ENCODE measurements around the gene PNLDC1.
"Not testable (repeated sequence)": the region's sequence is repeated elsewhere in the genome, so short reads cannot be mapped to it uniquely, and the experiment has no call there.

The PNLDC1 gene

GRCh38 chr6:159821726-159822125, 21.6 kb downstream of the PNLDC1 start:
- H3K4me3 ChIP-seq = 0 out of 20 replicates have a peak overlapping the region, but pooled peaks of 1 of the 10 experiments have one; percentile 55
- no peaks in the 10 kb centered on the region for H3K27me3 ChIP-seq

GRCh38 chr6:159823953-159824352, 23.9 kb downstream of the PNLDC1 start:
- Histone ChIP-seq H3K4me3 (no peak overlapping the region), H3K9me3 (replicated peaks in 1 of 11) (peaks cover 0 to 19% (median 0%) of the 10 kb centered on the region in 11 experiments; a peak in 4 of 22 replicates), H3K9ac (no peak overlapping the region), H3K27ac (no peak overlapping the region), H3K27me3 (no peaks in the 10 kb centered on the region), H3K36me3 (no peaks in the 10 kb centered on the region), H3K4me1 (peaks cover 59 to 81% (median 69%) of the 10 kb centered on the region in 10 experiments), H3K4me2 (peak overlapping the region in 2 of 11 experiments; percentile 83 to 92; a peak in 2 of 22 replicates), H4K20me1 (no peaks in the 10 kb centered on the region)
- TF ChIP-seq Cebpa-rat (IDR thresholded peaks at IDR 0.05) = no peak

More at GRCh38 chr6:159821726-159822125, 21.6 kb downstream of the PNLDC1 start:
- Histone ChIP-seq H3K9ac (peak overlapping the region in 10 of 11 experiments; percentile 9 to 79 (median 72); a peak in 16 of 22 replicates), H3K4me2 (peak overlapping the region; percentile 83 to 94 (median 92)), H3K36me3 (no peaks in the 10 kb centered on the region), H3K9me3 (replicated peaks in 1 of 11) (peaks cover 0 to 11% (median 0%) of the 10 kb centered on the region in 11 experiments; a peak in 3 of 22 replicates), H3K4me1 (peaks cover 45 to 79% (median 66%) of the 10 kb centered on the region in 10 experiments), H3K27ac (peak overlapping the region in 10 of 11 experiments; percentile 57 to 90 (median 83); a peak in 19 of 22 replicates), H4K20me1 (no peaks in the 10 kb centered on the region)
- TF ChIP-seq Cebpa-rat (IDR thresholded peaks at IDR 0.05) = no peak

GRCh38 chr6:159824690-159825089, 24.6 kb downstream of the PNLDC1 start:
- H3K27ac ChIP-seq, H3K4me2 ChIP-seq, H3K9ac ChIP-seq, H3K27me3 ChIP-seq, H3K36me3 ChIP-seq, H3K4me3 ChIP-seq, H4K20me1 ChIP-seq: not testable (repeated sequence)
- peaks cover 0 to 19% (median 0%) of the 10 kb centered on the region in 11 experiments; a peak in 4 of 22 replicates for H3K9me3 ChIP-seq (replicated peaks in 1 of 11)
- H3K4me1 ChIP-seq = peaks cover 59 to 81% (median 69%) of the 10 kb centered on the region in 10 experiments

- Histone ChIP-seq H3K36me3 (no peaks in the 10 kb centered on the region), H3K4me1 (peaks cover 61 to 81% (median 70%) of the 10 kb centered on the region in 10 experiments), H3K9ac (no peak overlapping the region), H3K4me2 (0 out of 22 replicates have a peak overlapping the region, but pooled peaks of 1 of the 11 experiments have one; percentile 1), H4K20me1 (no peaks in the 10 kb centered on the region), H3K27ac (no peak overlapping the region), H3K27me3 (no peaks in the 10 kb centered on the region), H3K9me3 (replicated peaks in 1 of 11) (peaks cover 0 to 19% (median 0%) of the 10 kb centered on the region in 11 experiments; a peak in 4 of 22 replicates), H3K4me3 (no peak overlapping the region)
- TF ChIP-seq Cebpa-rat (IDR thresholded peaks at IDR 0.05) = no peak
Observed at GRCh38 chr6:159826004-159826403, 25.9 kb downstream of the PNLDC1 start.

- no peaks in the 10 kb centered on the region for H3K36me3 ChIP-seq
- H3K9ac ChIP-seq = no peak overlapping the region
- H3K27ac ChIP-seq = no peak overlapping the region
- H3K4me2 ChIP-seq = peak overlapping the region in 5 of 11 experiments; percentile 20 to 99 (median 95); a peak in 7 of 22 replicates
- peaks cover 0 to 19% (median 0%) of the 10 kb centered on the region in 11 experiments; a peak in 4 of 22 replicates for H3K9me3 ChIP-seq (replicated peaks in 1 of 11)
- H3K4me1 ChIP-seq = peaks cover 61 to 81% (median 70%) of the 10 kb centered on the region in 10 experiments
- no peaks in the 10 kb centered on the region for H3K27me3 ChIP-seq
- no peak overlapping the region for H3K4me3 ChIP-seq
- TF ChIP-seq Cebpa-rat (IDR thresholded peaks at IDR 0.05) = no peak
- no peaks in the 10 kb centered on the region for H4K20me1 ChIP-seq
Observed at GRCh38 chr6:159826968-159827647, 27.0 kb downstream of the PNLDC1 start.

- Histone ChIP-seq H3K4me3 (no peak overlapping the region), H3K9ac (no peak overlapping the region), H3K27me3 (no peaks in the 10 kb centered on the region), H3K36me3 (no peaks in the 10 kb centered on the region), H4K20me1 (no peaks in the 10 kb centered on the region), H3K27ac (peak overlapping the region in 1 of 11 experiments; percentile 29; a peak in 2 of 22 replicates), H3K9me3 (replicated peaks in 1 of 11) (peaks cover 0 to 19% (median 0%) of the 10 kb centered on the region in 11 experiments; a peak in 4 of 22 replicates), H3K4me1 (peaks cover 59 to 81% (median 70%) of the 10 kb centered on the region in 10 experiments), H3K4me2 (peak overlapping the region; percentile 50 to 99 (median 93); a peak in 21 of 22 replicates)
- no peak for TF ChIP-seq Cebpa-rat (IDR thresholded peaks at IDR 0.05)
Observed at GRCh38 chr6:159828074-159828473, 28.0 kb downstream of the PNLDC1 start.

- Histone ChIP-seq H3K4me3 (peak overlapping the region; percentile 8 to 49 (median 29); a peak in 18 of 20 replicates), H3K27ac (peak overlapping the region; percentile 46 to 85 (median 67); a peak in 20 of 22 replicates), H3K9ac (peak overlapping the region; percentile 36 to 75 (median 57); a peak in 21 of 22 replicates), H3K9me3 (replicated peaks in 1 of 11) (peaks cover 0 to 19% (median 0%) of the 10 kb centered on the region in 11 experiments; a peak in 4 of 22 replicates), H3K4me1 (peaks cover 59 to 86% (median 73%) of the 10 kb centered on the region in 10 experiments), H3K36me3 (no peaks in the 10 kb centered on the region), H3K27me3 (no peaks in the 10 kb centered on the region), H4K20me1 (no peaks in the 10 kb centered on the region), H3K4me2 (peak overlapping the region; percentile 87 to 99 (median 93))
- TF ChIP-seq Cebpa-rat (IDR thresholded peaks at IDR 0.05) = no peak
Observed at GRCh38 chr6:159829526-159829925, 29.4 kb downstream of the PNLDC1 start.

GRCh38 chr6:159830501-159831372, 30.7 kb downstream of the PNLDC1 start:
- no peak for TF ChIP-seq Cebpa-rat (IDR thresholded peaks at IDR 0.05)
- Histone ChIP-seq H4K20me1 (no peaks in the 10 kb centered on the region), H3K27me3 (no peaks in the 10 kb centered on the region), H3K4me2 (peak overlapping the region; percentile 87 to 99 (median 93)), H3K4me3 (peak overlapping the region in 7 of 10 experiments; percentile 6 to 49 (median 36); a peak in 9 of 20 replicates), H3K9ac (peak overlapping the region; percentile 36 to 75 (median 57); a peak in 19 of 22 replicates), H3K4me1 (peaks cover 59 to 97% (median 82%) of the 10 kb centered on the region in 10 experiments), H3K36me3 (no peaks in the 10 kb centered on the region), H3K27ac (peak overlapping the region; percentile 46 to 85 (median 67); a peak in 19 of 22 replicates), H3K9me3 (replicated peaks in 1 of 11) (peaks cover 0 to 18% (median 0%) of the 10 kb centered on the region in 11 experiments; a peak in 4 of 22 replicates)

Measured in BLaER1 treated with 17β-estradiol and CSF1 and Interleukin-3, amounts not matched to agents 10 nM and 100 nM (cell line).